Measurements from ENCODE around the gene BPIFB4.

DNA sequence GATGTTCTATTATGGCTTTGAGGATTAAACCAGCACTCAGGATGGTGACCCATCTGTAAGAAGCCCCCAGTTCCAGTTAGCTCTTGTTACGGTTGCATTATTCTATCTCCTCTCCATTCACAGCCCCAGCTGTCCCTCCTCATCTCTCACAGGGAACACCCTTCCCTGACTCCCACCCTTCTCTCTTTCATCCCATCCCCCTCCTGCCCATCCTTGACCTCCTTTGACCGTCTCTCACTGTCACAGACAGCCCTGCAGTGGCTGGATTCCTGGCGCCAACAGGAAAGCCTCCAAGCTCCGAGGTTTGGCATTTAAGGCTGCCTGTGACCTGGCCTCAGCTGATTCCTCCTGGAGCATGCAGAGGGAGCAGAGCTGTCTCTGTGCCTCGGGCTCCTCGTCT, 4.2 kb upstream of the BPIFB4 start:
- no peak for TF ChIP-seq EZH2 (IDR thresholded peaks at IDR 0.05; ENCODE audit: borderline replicate concordance, insufficient read depth, low read depth, low read length, poor library complexity, severe bottlenecking)
- TF ChIP-seq, protein P1, sequence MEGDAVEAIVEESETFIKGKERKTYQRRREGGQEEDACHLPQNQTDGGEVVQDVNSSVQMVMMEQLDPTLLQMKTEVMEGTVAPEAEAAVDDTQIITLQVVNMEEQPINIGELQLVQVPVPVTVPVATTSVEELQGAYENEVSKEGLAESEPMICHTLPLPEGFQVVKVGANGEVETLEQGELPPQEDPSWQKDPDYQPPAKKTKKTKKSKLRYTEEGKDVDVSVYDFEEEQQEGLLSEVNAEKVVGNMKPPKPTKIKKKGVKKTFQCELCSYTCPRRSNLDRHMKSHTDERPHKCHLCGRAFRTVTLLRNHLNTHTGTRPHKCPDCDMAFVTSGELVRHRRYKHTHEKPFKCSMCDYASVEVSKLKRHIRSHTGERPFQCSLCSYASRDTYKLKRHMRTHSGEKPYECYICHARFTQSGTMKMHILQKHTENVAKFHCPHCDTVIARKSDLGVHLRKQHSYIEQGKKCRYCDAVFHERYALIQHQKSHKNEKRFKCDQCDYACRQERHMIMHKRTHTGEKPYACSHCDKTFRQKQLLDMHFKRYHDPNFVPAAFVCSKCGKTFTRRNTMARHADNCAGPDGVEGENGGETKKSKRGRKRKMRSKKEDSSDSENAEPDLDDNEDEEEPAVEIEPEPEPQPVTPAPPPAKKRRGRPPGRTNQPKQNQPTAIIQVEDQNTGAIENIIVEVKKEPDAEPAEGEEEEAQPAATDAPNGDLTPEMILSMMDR (IDR thresholded peaks at IDR 0.05): no peak
